Liver (tissue), 3 donors: ENCODE data around the gene COL6A3.

Experiments
- ATF3 ChIP-seq: IDR thresholded peaks from 2 replicates; pipeline ENCODE4 v1.6.1; 2016; ENCODE audit warnings: antibody characterized with exemption
- CTCF ChIP-seq: fragments of 150-350 bp; IDR thresholded peaks from 2 replicates; pipeline ENCODE4 v1.5.1; 2017; ENCODE audit warnings: improper control_type of control experiment, low read depth, low read length; ENCODE audit not compliant: missing input control
- EGR1 ChIP-seq, 2 donors: IDR thresholded peaks; 2 replicates each; pipeline ENCODE4 v1.6.1; 2016 to 2018; ENCODE audit warnings: antibody characterized with exemption in 2 of 2, low read depth in 2 of 2
- FOXA1 ChIP-seq: IDR thresholded peaks from 2 replicates; pipeline ENCODE4 v1.6.1; 2016; ENCODE audit warnings: antibody characterized with exemption
- GABPA ChIP-seq, 2 donors: IDR thresholded peaks in 1 of 2; conservative IDR thresholded peaks in 1 of 2; 2 replicates each; pipeline ENCODE4 v1.6.1; 2016; ENCODE audit warnings: antibody characterized with exemption in 2 of 2, mild to moderate bottlenecking in 1 of 2, moderate library complexity in 1 of 2
- HNF4G ChIP-seq: IDR thresholded peaks from 2 replicates; pipeline ENCODE4 v1.6.1; 2016; ENCODE audit warnings: antibody characterized with exemption
- JUND ChIP-seq, 2 donors: IDR thresholded peaks; 2 replicates each; pipeline ENCODE4 v1.6.1; 2016; ENCODE audit warnings: antibody characterized with exemption in 2 of 2
- MAX ChIP-seq: IDR thresholded peaks from 2 replicates; pipeline ENCODE4 v1.6.1; 2016; ENCODE audit warnings: antibody characterized with exemption
- RAD21 ChIP-seq, 2 donors: IDR thresholded peaks; 2 replicates each; pipeline ENCODE4 v1.6.1; 2016; ENCODE audit warnings: antibody characterized with exemption in 2 of 2, mild to moderate bottlenecking in 2 of 2
- REST ChIP-seq: IDR thresholded peaks from 2 replicates; pipeline ENCODE4 v1.6.1; 2016; ENCODE audit warnings: antibody characterized with exemption, mild to moderate bottlenecking
- RXRA ChIP-seq, 2 donors: IDR thresholded peaks; 2 replicates each; pipeline ENCODE4 v1.6.1; 2017 to 2018; ENCODE audit warnings: antibody characterized with exemption in 2 of 2, mild to moderate bottlenecking in 1 of 2
- TAF1 ChIP-seq: conservative IDR thresholded peaks from 2 replicates; pipeline ENCODE4 v1.6.1; 2016; ENCODE audit warnings: antibody characterized with exemption, mild to moderate bottlenecking
- ZBTB33 ChIP-seq: IDR thresholded peaks from 2 replicates; pipeline ENCODE4 v1.6.1; 2016; ENCODE audit warnings: antibody characterized with exemption
- donor health status: healthy.
- donor health status: healthy.

GRCh38 chr2:237392186-237392585, 21.8 kb downstream of the COL6A3 start:
- TF ChIP-seq CTCF (no peak), ZBTB33 (no peak), ATF3 (no peak), MAX (no peak), GABPA (IDR thresholded peaks at IDR 0.05 in 1 of 2, conservative IDR thresholded peaks at IDR 0.05 in 1 of 2) (no peak), RAD21 (IDR thresholded peaks at IDR 0.05) (no peak), REST (no peak), RXRA (IDR thresholded peaks at IDR 0.05) (no peak), TAF1 (no peak), JUND (IDR thresholded peaks at IDR 0.05) (no peak), EGR1 (IDR thresholded peaks at IDR 0.05; ENCODE audit: low read depth in 2 of 2) (no peak), FOXA1 (no peak), HNF4G (no peak)
